Measurements from ENCODE around the gene SHBG. TPM values are rescaled to one million over a fixed set of nuclear protein-coding genes. Genes with fewer than 3 reads are reported as not detected.

SHBG gene
- total RNA-seq, 2 experiments from 2014 or later = not detected

DNA sequence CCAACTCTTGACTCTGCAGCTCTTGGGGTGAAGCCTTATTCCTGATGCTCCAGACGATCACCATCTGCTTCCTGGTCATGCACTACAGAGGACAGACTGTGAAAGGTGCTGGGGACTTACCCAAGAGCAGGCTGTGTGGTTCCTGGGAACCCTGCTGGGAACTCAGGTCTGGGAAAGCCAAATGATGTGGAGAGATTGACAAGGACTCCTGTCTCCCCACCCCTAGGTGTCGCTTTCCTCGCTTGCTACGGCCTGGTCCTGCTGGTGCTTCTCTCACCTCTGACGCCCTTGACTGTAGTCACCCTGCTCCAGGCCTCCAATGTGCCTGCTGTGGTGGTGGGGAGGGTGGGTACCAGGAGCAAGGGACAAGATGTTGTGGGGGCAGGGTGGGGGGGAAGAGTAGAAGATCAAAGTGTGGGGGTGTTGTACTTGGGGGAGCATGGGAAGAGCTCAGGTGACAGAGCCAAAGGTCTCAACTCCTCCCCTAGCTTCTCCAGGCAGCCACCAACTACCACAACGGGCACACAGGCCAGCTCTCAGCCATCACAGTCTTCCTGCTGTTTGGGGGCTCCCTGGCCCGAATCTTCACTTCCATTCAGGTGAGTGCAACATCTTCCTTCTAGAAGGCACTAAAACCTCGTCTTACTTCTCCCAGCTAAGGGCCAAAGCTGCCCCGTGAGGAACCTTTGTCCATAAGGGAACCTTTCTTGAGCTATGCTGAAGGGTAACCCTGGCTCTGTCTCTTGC, 43.1 kb upstream of the SHBG start:
- no peak overlapping the region for H3K27ac ChIP-seq (ENCODE audit: low read depth in 1 of 2, low read length in 2 of 2)
- CTCF ChIA-PET = interaction anchor here (4.3 kb wide), 1 partner anchor 101 kb away, joined by 21 read pairs; the partner anchor contains the start of genes TP53 and WRAP53
- POLR2A ChIA-PET = no interaction called here

GRCh38 chr17:7587420-7588151, 42.3 kb upstream of the SHBG start:
- no peak overlapping the region for H3K27ac ChIP-seq (ENCODE audit: low read depth in 1 of 2, low read length in 2 of 2)
- peaks cover 44% of the 10 kb centered on the region for H3K4me1 ChIP-seq (ENCODE audit: insufficient read depth, low read length)
- H3K9me3 ChIP-seq (ENCODE audit: control insufficient read depth in 1 of 2, insufficient read depth in 1 of 2, low read length in 2 of 2) = peaks cover 0 to 5% of the 10 kb centered on the region in 2 experiments
- intact Hi-C loops (cut with DNase I, micrococcal nuclease) = loop anchor here in 1 of 2 experiments (2.0 to 10.0 kb wide), 2 partner anchors 307 to 543 kb away; partner anchors contain the start of genes SLC16A11 and SLC2A4
- peaks cover 46% of the 10 kb centered on the region for H3K36me3 ChIP-seq (ENCODE audit: insufficient read depth, low read length)
- TF ChIP-seq, protein P1, sequence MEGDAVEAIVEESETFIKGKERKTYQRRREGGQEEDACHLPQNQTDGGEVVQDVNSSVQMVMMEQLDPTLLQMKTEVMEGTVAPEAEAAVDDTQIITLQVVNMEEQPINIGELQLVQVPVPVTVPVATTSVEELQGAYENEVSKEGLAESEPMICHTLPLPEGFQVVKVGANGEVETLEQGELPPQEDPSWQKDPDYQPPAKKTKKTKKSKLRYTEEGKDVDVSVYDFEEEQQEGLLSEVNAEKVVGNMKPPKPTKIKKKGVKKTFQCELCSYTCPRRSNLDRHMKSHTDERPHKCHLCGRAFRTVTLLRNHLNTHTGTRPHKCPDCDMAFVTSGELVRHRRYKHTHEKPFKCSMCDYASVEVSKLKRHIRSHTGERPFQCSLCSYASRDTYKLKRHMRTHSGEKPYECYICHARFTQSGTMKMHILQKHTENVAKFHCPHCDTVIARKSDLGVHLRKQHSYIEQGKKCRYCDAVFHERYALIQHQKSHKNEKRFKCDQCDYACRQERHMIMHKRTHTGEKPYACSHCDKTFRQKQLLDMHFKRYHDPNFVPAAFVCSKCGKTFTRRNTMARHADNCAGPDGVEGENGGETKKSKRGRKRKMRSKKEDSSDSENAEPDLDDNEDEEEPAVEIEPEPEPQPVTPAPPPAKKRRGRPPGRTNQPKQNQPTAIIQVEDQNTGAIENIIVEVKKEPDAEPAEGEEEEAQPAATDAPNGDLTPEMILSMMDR (IDR thresholded peaks at IDR 0.05) = no peak
- DNase-seq (no peak), ATAC-seq (ENCODE audit: poor library complexity) (no peak)
- CTCF ChIA-PET = interaction anchor here (1.9 to 4.3 kb wide), 2 partner anchors 27 to 100 kb away, joined by 13 to 21 read pairs; partner anchors contain the start of genes SENP3, TP53 and WRAP53
- Mint-ChIP-seq H3K36me3 (ENCODE audit: low read depth) (peaks cover 48% of the 10 kb centered on the region), H3K27me3 (no peaks in the 10 kb centered on the region), H3K4me3 (peak overlapping the region; percentile 20), H3K27ac (no peak overlapping the region), H3K9me3 (no peaks in the 10 kb centered on the region), H3K4me1 (ENCODE audit: low read depth) (peaks cover 20% of the 10 kb centered on the region)
- POLR2A ChIA-PET = no interaction called here
- H3K27me3 ChIP-seq (ENCODE audit: control insufficient read depth in 1 of 2, insufficient read depth in 2 of 2, low read length in 2 of 2) = no peaks in the 10 kb centered on the region
- no peak overlapping the region for H3K4me3 ChIP-seq (ENCODE audit: low read length)

More for the DNA sequence above, 43.1 kb upstream of the SHBG start:
- Histone ChIP-seq H3K4me3 (ENCODE audit: low read length) (no peak overlapping the region), H3K27me3 (ENCODE audit: control insufficient read depth in 1 of 2, insufficient read depth in 2 of 2, low read length in 2 of 2) (no peaks in the 10 kb centered on the region), H3K36me3 (ENCODE audit: insufficient read depth, low read length) (peaks cover 39% of the 10 kb centered on the region), H3K9me3 (ENCODE audit: control insufficient read depth in 1 of 2, insufficient read depth in 1 of 2, low read length in 2 of 2) (peaks cover 0 to 5% of the 10 kb centered on the region in 2 experiments), H3K4me1 (ENCODE audit: insufficient read depth, low read length) (peaks cover 52% of the 10 kb centered on the region)
- no peaks in the 10 kb centered on the region for H3K9me3 Mint-ChIP-seq
- DNase-seq (peak in 1 of 14 experiments; percentile 36), ATAC-seq (ENCODE audit: poor library complexity) (no peak)
- peaks cover 27% of the 10 kb centered on the region for H3K4me1 Mint-ChIP-seq (ENCODE audit: low read depth)
- no peak overlapping the region for H3K27ac Mint-ChIP-seq
- no peaks in the 10 kb centered on the region for H3K27me3 Mint-ChIP-seq
- H3K36me3 Mint-ChIP-seq (ENCODE audit: low read depth) = peaks cover 41% of the 10 kb centered on the region
- H3K4me3 Mint-ChIP-seq = peak overlapping the region; percentile 20
- intact Hi-C loops (cut with DNase I, micrococcal nuclease) = loop anchor here in 1 of 2 experiments (10.0 kb wide), 1 partner anchor 542 kb away; the partner anchor contains the start of gene SLC16A11
- TF ChIP-seq, protein P1 (IDR thresholded peaks at IDR 0.05) = no peak

DNA sequence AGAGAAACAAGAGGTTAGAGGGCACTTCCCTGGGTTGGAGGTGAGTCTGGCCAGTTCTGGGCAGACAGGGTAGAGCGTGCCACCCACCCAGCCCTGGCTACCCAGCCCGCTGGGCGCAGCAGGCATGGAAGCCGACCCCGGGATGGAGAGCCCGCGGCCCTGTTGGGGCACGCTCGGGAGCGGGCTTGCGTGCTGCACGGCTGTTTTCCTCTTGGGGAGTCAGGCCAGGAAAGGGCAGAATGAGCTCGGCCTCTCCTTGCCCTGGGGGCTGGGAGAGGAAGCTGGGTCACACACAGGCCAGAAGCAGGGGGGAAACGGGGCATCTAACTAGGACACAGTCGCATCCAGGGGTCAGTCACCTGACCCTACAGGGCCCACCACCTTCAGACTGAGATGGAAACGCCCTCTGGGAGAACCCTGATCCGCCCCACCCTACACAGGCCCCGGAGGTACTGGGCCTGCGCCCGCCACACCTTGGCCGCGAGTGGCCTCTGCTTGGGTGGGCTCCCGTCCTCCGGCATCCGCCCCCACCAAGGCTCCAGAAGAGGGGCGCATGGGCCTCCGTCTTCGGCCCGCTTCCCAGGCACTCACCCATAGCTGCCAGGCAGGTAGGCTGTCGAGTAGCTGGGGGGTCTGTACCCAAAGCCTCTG, 41.3 kb upstream of the SHBG start:
- H3K9me3 ChIP-seq (ENCODE audit: control insufficient read depth in 1 of 2, insufficient read depth in 1 of 2, low read length in 2 of 2) = no peaks in the 10 kb centered on the region
- no peak overlapping the region for H3K27ac ChIP-seq (ENCODE audit: low read depth in 1 of 2, low read length in 2 of 2)
- no peaks in the 10 kb centered on the region for H3K27me3 Mint-ChIP-seq
- DNase-seq = peak in 1 of 14 experiments; percentile 34
- ChIA-PET POLR2A (interaction anchor here (0.9 to 2.5 kb wide), 11 partner anchors 12 to 543 kb away, joined by 3 to 16 read pairs (median 5); partner anchors contain the start of genes FXR2, SAT2, TMEM102 and TP53), CTCF (interaction anchor here (0.8 to 1.9 kb wide), 14 partner anchors 9 to 543 kb away, joined by 3 to 17 read pairs (median 5); partner anchors contain the start of genes CD68, FXR2, SENP3 and TP53)
- TF ChIP-seq, protein P1 (IDR thresholded peaks at IDR 0.05) = no peak
- H3K27me3 ChIP-seq (ENCODE audit: control insufficient read depth in 1 of 2, insufficient read depth in 2 of 2, low read length in 2 of 2) = no peaks in the 10 kb centered on the region
- no peak overlapping the region for H3K4me3 Mint-ChIP-seq
- no peak for ATAC-seq (ENCODE audit: poor library complexity)
- H3K9me3 Mint-ChIP-seq = no peaks in the 10 kb centered on the region
- H3K4me1 Mint-ChIP-seq (ENCODE audit: low read depth) = peaks cover 14% of the 10 kb centered on the region
- H3K4me1 ChIP-seq (ENCODE audit: insufficient read depth, low read length) = peaks cover 34% of the 10 kb centered on the region
- peaks cover 57% of the 10 kb centered on the region for H3K36me3 ChIP-seq (ENCODE audit: insufficient read depth, low read length)
- intact Hi-C loops (cut with DNase I, micrococcal nuclease) = loop anchor here (1.0 to 10.0 kb wide), 4 partner anchors 74 to 544 kb away; partner anchors contain the start of genes SLC16A11 (in 1 of the 2) and SLC2A4 (in 1 of the 2)
- H3K27ac Mint-ChIP-seq = no peak overlapping the region
- no peak overlapping the region for H3K4me3 ChIP-seq (ENCODE audit: low read length)
- peaks cover 54% of the 10 kb centered on the region for H3K36me3 Mint-ChIP-seq (ENCODE audit: low read depth)
